Measurements from ENCODE around the gene IL1R2. TPM values are rescaled to one million over a fixed set of nuclear protein-coding genes. Genes with fewer than 3 reads are reported as not detected.

The IL1R2 gene
- polyA plus RNA-seq, 1 donor (not counting 4 experiments of a cell fraction or from before 2014, with no cell fraction given): 57.3 TPM

DNA sequence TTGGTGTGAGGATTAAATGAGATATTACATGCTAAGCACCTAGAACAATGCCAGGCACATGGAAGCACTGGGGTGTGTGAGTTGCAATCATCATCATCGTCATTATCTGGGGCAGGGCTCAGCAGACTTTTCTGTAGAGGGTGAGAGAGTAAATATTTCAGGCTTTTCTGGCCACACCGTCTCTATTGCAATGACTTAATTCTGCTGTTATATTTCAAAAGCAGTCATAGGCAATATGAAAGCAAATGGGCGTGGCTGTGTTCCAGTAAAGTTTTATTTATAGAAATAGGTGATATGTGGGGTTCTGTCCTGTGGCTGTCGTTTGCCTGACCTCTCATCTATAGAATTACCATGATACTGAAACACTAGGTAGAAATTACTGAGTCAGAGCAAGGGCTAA, 60.6 kb downstream of the IL1R2 start:
- FAIRE-seq: no peak
- Histone ChIP-seq H3K9me1 (ENCODE audit: control insufficient read depth, extremely low read depth, insufficient read depth, low read length) (no peaks in the 10 kb centered on the region), H3K27me3 (ENCODE audit: control insufficient read depth, extremely low read depth, insufficient read depth, low read length) (no peaks in the 10 kb centered on the region), H3K79me2 (ENCODE audit: control insufficient read depth, insufficient read depth, low read length) (no peaks in the 10 kb centered on the region), H3K27ac (ENCODE audit: control insufficient read depth, insufficient read depth, low read length) (no peak overlapping the region), H3K4me2 (ENCODE audit: control insufficient read depth, extremely low read depth, insufficient read depth, low read depth, low read length) (no peak overlapping the region), H3K4me3 (ENCODE audit: control insufficient read depth in 2 of 3, extremely low read depth in 1 of 3, insufficient read depth in 2 of 3, low read depth in 1 of 3, low read length in 3 of 3) (no peak overlapping the region), H3K4me1 (ENCODE audit: control insufficient read depth, extremely low read depth, insufficient read depth, low read length) (no peaks in the 10 kb centered on the region), H3K9me3 (ENCODE audit: control insufficient read depth, low read depth, low read length) (no peaks in the 10 kb centered on the region), H2AFZ (ENCODE audit: control insufficient read depth, low read length) (no peak overlapping the region), H3K9ac (ENCODE audit: control insufficient read depth, extremely low read depth, insufficient read depth, low read length) (no peak overlapping the region), H4K20me1 (ENCODE audit: control insufficient read depth, extremely low read depth, insufficient read depth, low read length) (no peaks in the 10 kb centered on the region), H3K36me3 (ENCODE audit: control insufficient read depth in 2 of 2, extremely low read depth in 1 of 2, insufficient read depth in 2 of 2, low read length in 2 of 2) (no peaks in the 10 kb centered on the region)
- dilution Hi-C loops (cut with MboI; ENCODE audit: extremely low pct_ligation_motif_present, low sequenced_read_pairs): no loop called here
- TF ChIP-seq EZH2 (IDR thresholded peaks at IDR 0.05; ENCODE audit: low read length): no peak
- TF ChIP-seq, protein P1, sequence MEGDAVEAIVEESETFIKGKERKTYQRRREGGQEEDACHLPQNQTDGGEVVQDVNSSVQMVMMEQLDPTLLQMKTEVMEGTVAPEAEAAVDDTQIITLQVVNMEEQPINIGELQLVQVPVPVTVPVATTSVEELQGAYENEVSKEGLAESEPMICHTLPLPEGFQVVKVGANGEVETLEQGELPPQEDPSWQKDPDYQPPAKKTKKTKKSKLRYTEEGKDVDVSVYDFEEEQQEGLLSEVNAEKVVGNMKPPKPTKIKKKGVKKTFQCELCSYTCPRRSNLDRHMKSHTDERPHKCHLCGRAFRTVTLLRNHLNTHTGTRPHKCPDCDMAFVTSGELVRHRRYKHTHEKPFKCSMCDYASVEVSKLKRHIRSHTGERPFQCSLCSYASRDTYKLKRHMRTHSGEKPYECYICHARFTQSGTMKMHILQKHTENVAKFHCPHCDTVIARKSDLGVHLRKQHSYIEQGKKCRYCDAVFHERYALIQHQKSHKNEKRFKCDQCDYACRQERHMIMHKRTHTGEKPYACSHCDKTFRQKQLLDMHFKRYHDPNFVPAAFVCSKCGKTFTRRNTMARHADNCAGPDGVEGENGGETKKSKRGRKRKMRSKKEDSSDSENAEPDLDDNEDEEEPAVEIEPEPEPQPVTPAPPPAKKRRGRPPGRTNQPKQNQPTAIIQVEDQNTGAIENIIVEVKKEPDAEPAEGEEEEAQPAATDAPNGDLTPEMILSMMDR (optimal IDR thresholded peaks at IDR 0.05 in 1 of 3, IDR thresholded peaks at IDR 0.05 in 1 of 3, conservative IDR thresholded peaks at IDR 0.05 in 1 of 3; ENCODE audit: extremely low read depth in 1 of 3, insufficient read depth in 2 of 3, low read length in 3 of 3): no peak
- DNase-seq (ENCODE audit: low read depth, low spot score): no peak

GRCh38 chr2:102053096-102053495, 61.3 kb downstream of the IL1R2 start:
- Histone ChIP-seq H2AFZ (ENCODE audit: control insufficient read depth, low read length) (no peak overlapping the region), H3K4me3 (ENCODE audit: control insufficient read depth in 2 of 3, extremely low read depth in 1 of 3, insufficient read depth in 2 of 3, low read depth in 1 of 3, low read length in 3 of 3) (no peak overlapping the region), H3K9me1 (ENCODE audit: control insufficient read depth, extremely low read depth, insufficient read depth, low read length) (no peaks in the 10 kb centered on the region), H3K79me2 (ENCODE audit: control insufficient read depth, insufficient read depth, low read length) (no peaks in the 10 kb centered on the region), H3K27me3 (ENCODE audit: control insufficient read depth, extremely low read depth, insufficient read depth, low read length) (no peaks in the 10 kb centered on the region), H3K4me2 (ENCODE audit: control insufficient read depth, extremely low read depth, insufficient read depth, low read depth, low read length) (no peak overlapping the region), H3K27ac (ENCODE audit: control insufficient read depth, insufficient read depth, low read length) (no peak overlapping the region), H3K9ac (ENCODE audit: control insufficient read depth, extremely low read depth, insufficient read depth, low read length) (no peak overlapping the region), H3K9me3 (ENCODE audit: control insufficient read depth, low read depth, low read length) (no peaks in the 10 kb centered on the region), H3K4me1 (ENCODE audit: control insufficient read depth, extremely low read depth, insufficient read depth, low read length) (no peaks in the 10 kb centered on the region), H4K20me1 (ENCODE audit: control insufficient read depth, extremely low read depth, insufficient read depth, low read length) (no peaks in the 10 kb centered on the region), H3K36me3 (ENCODE audit: control insufficient read depth in 2 of 2, extremely low read depth in 1 of 2, insufficient read depth in 2 of 2, low read length in 2 of 2) (no peaks in the 10 kb centered on the region)
- FAIRE-seq (no peak), DNase-seq (ENCODE audit: low read depth, low spot score) (no peak)
- no peak for TF ChIP-seq EZH2 (IDR thresholded peaks at IDR 0.05; ENCODE audit: low read length)
- TF ChIP-seq, protein P1 (optimal IDR thresholded peaks at IDR 0.05 in 1 of 3, IDR thresholded peaks at IDR 0.05 in 1 of 3, conservative IDR thresholded peaks at IDR 0.05 in 1 of 3; ENCODE audit: extremely low read depth in 1 of 3, insufficient read depth in 2 of 3, low read length in 3 of 3): no peak
- dilution Hi-C loops (cut with MboI; ENCODE audit: extremely low pct_ligation_motif_present, low sequenced_read_pairs): no loop called here

Measured in keratinocyte (primary cell).